Measurements from ENCODE around the gene IRGM. TPM values are rescaled to one million over a fixed set of nuclear protein-coding genes. Genes with fewer than 3 reads are reported as not detected.
A peak's percentile ranks its signal among the peaks of the same experiment; 100 is the strongest.
"Not testable (repeated sequence)": the region's sequence is repeated elsewhere in the genome, so short reads cannot be mapped to it uniquely, and the experiment has no call there.

Gene IRGM
- total RNA-seq, 1 experiment from 2014 or later: 0.13 TPM

DNA sequence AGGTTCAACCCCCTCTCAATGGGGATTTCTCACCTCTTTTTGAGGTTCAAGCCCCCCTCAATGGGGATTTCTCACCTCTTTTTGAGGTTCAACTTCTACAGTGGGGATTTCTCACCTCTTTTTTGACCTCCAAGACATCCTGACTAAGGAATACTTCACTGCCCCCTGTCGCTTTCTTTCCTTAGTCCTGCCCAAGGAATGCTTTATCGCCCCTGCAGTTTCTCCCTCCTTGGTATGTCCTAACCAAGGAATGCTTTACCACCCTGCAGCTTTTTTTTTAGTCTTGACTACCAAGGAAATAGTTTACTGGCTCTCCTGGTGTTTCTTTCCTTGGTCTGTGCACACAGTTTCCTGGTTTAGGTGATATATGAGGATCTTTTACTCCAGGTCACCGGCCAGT lies 9.6 kb upstream of the IRGM start:
- Histone ChIP-seq H3K18ac (ENCODE audit: insufficient read length, low read depth, low read length) (no peak overlapping the region), H3K79me1 (ENCODE audit: insufficient read depth, low read depth, low read length, poor library complexity, severe bottlenecking) (no peaks in the 10 kb centered on the region), H2BK5ac (ENCODE audit: insufficient read length, low read length) (no peak overlapping the region), H4K20me1 (ENCODE audit: control insufficient read depth, insufficient read depth, insufficient read length) (no peaks in the 10 kb centered on the region), H4K91ac (ENCODE audit: insufficient read length, low read depth, low read length) (no peak overlapping the region), H2BK12ac (ENCODE audit: insufficient read length, low read depth, low read length) (no peak overlapping the region), H4K5ac (ENCODE audit: insufficient read length, low read depth, low read length) (no peak overlapping the region), H3K23ac (ENCODE audit: insufficient read length, low read depth, low read length) (no peak overlapping the region), H3K23me2 (ENCODE audit: insufficient read length, low read depth, low read length, poor library complexity, severe bottlenecking) (no peaks in the 10 kb centered on the region), H3K56ac (ENCODE audit: insufficient read length, low read depth, low read length) (no peak overlapping the region), H3K4ac (ENCODE audit: low read depth, low read length) (no peak overlapping the region), H2BK120ac (ENCODE audit: low read depth, low read length, poor library complexity, severe bottlenecking) (no peak overlapping the region), H3K14ac (ENCODE audit: insufficient read depth, low read length) (no peak overlapping the region), H2BK15ac (ENCODE audit: low read depth, low read length) (no peak overlapping the region), H2BK20ac (ENCODE audit: low read depth, low read length, poor library complexity, severe bottlenecking) (no peak overlapping the region), H3T11ph (ENCODE audit: low read length) (no peak overlapping the region), H4K8ac (replicated peaks; ENCODE audit: insufficient read length, low read depth, low read length) (no peak overlapping the region), H3K27ac (ENCODE audit: insufficient read length, low read depth, low read length) (no peak overlapping the region), H3K4me2 (ENCODE audit: insufficient read depth, insufficient read length, low read length) (no peak overlapping the region), H3K79me2 (ENCODE audit: insufficient read depth, low read length) (no peaks in the 10 kb centered on the region), H3K9me3 (ENCODE audit: control insufficient read depth, low read depth, low read length) (no peaks in the 10 kb centered on the region), H2AFZ (ENCODE audit: low read length) (no peak overlapping the region), H2AK5ac (ENCODE audit: insufficient read length, low read length) (no peak overlapping the region), H3K27me3 (ENCODE audit: insufficient read depth, low read length) (no peaks in the 10 kb centered on the region), H3K9ac (ENCODE audit: extremely low read depth, insufficient read length, low read length) (no peak overlapping the region), H3K4me1 (ENCODE audit: insufficient read depth, low read length) (no peaks in the 10 kb centered on the region)
- Mint-ChIP-seq H3K27me3 (ENCODE audit: low read depth) (peaks cover 23% of the 10 kb centered on the region), H3K4me3 (no peak overlapping the region), H3K36me3 (ENCODE audit: insufficient read depth in 1 of 3, low read depth in 3 of 3) (peaks cover 0 to 10% (median 0%) of the 10 kb centered on the region in 3 experiments; a peak in 3 of 7 replicates), H3K4me1 (peaks cover 8 to 10% of the 10 kb centered on the region in 2 experiments; a peak in 3 of 4 replicates), H3K27ac (no peak overlapping the region), H3K9me3 (peaks cover 16 to 23% of the 10 kb centered on the region in 2 experiments)
- WGBS (ENCODE audit: extremely low coverage, insufficient read length, low lambda C conversion rate): no CpG with 5 or more reads among the region's 3 CpGs
- peak; percentile 84 for DNase-seq
- TF ChIP-seq, protein P1, sequence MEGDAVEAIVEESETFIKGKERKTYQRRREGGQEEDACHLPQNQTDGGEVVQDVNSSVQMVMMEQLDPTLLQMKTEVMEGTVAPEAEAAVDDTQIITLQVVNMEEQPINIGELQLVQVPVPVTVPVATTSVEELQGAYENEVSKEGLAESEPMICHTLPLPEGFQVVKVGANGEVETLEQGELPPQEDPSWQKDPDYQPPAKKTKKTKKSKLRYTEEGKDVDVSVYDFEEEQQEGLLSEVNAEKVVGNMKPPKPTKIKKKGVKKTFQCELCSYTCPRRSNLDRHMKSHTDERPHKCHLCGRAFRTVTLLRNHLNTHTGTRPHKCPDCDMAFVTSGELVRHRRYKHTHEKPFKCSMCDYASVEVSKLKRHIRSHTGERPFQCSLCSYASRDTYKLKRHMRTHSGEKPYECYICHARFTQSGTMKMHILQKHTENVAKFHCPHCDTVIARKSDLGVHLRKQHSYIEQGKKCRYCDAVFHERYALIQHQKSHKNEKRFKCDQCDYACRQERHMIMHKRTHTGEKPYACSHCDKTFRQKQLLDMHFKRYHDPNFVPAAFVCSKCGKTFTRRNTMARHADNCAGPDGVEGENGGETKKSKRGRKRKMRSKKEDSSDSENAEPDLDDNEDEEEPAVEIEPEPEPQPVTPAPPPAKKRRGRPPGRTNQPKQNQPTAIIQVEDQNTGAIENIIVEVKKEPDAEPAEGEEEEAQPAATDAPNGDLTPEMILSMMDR (conservative IDR thresholded peaks at IDR 0.05): no peak; the same call in 2 of the 3 replicates

DNA sequence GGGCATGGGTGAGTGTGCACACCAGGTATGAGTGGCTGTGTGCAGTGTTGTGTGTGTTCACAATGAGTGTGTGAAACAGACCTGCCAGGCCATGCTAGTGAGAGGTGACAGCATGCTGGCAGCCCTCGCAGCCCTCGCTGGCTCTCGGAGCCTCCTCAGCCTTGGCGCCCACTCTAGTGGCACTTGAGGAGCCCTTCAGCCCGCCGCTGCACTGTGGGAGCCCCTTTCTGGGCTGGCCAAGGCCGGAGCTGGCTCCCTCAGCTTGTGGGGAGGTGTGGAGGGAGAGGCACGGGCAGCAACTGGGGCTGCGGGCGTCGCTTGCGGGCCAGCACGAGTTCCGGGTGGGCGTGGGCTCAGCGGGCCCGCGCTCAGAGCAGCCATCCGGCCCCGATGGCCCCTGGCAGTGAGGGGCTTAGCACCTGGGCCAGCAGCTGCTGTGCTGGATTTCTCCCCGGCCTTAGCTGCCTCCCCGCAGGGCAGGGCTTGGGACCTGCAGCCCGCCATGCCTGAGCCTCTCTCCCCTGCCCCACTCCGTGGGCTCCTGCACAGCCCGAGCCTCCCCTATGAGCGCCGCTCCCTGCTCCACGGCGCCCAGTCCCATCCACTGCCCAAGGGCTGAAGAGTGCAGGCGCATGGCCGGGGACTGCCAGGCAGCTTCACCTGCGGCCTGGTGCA lies 999 bp upstream of the IRGM start:
- H4K8ac ChIP-seq (replicated peaks; ENCODE audit: insufficient read length, low read depth, low read length); H3K4ac ChIP-seq (ENCODE audit: low read depth, low read length); H4K5ac ChIP-seq (ENCODE audit: insufficient read length, low read depth, low read length); H3K9me3 ChIP-seq (ENCODE audit: control insufficient read depth, low read depth, low read length); H2BK20ac ChIP-seq (ENCODE audit: low read depth, low read length, poor library complexity, severe bottlenecking); H3K4me1 Mint-ChIP-seq; DNase-seq; H3K4me3 Mint-ChIP-seq; H2BK12ac ChIP-seq (ENCODE audit: insufficient read length, low read depth, low read length); H3K56ac ChIP-seq (ENCODE audit: insufficient read length, low read depth, low read length); H4K20me1 ChIP-seq (ENCODE audit: control insufficient read depth, insufficient read depth, insufficient read length); H3K79me1 ChIP-seq (ENCODE audit: insufficient read depth, low read depth, low read length, poor library complexity, severe bottlenecking); H3K14ac ChIP-seq (ENCODE audit: insufficient read depth, low read length); H2AK5ac ChIP-seq (ENCODE audit: insufficient read length, low read length); H3K4me1 ChIP-seq (ENCODE audit: insufficient read depth, low read length); H3K27me3 ChIP-seq (ENCODE audit: insufficient read depth, low read length); H3K27ac ChIP-seq (ENCODE audit: insufficient read length, low read depth, low read length); H2BK15ac ChIP-seq (ENCODE audit: low read depth, low read length); H2BK120ac ChIP-seq (ENCODE audit: low read depth, low read length, poor library complexity, severe bottlenecking); H3K18ac ChIP-seq (ENCODE audit: insufficient read length, low read depth, low read length); H3K9ac ChIP-seq (ENCODE audit: extremely low read depth, insufficient read length, low read length); H4K91ac ChIP-seq (ENCODE audit: insufficient read length, low read depth, low read length); H2BK5ac ChIP-seq (ENCODE audit: insufficient read length, low read length); H3K27ac Mint-ChIP-seq; H3K4me2 ChIP-seq (ENCODE audit: insufficient read depth, insufficient read length, low read length); H3K36me3 Mint-ChIP-seq (ENCODE audit: insufficient read depth in 1 of 3, low read depth in 3 of 3); H2AFZ ChIP-seq (ENCODE audit: low read length); H3K79me2 ChIP-seq (ENCODE audit: insufficient read depth, low read length); H3K23ac ChIP-seq (ENCODE audit: insufficient read length, low read depth, low read length); H3K23me2 ChIP-seq (ENCODE audit: insufficient read length, low read depth, low read length, poor library complexity, severe bottlenecking); H3K9me3 Mint-ChIP-seq; H3T11ph ChIP-seq (ENCODE audit: low read length): not testable (repeated sequence)
- H3K27me3 Mint-ChIP-seq (ENCODE audit: low read depth): peaks cover 22% of the 10 kb centered on the region
- WGBS (ENCODE audit: extremely low coverage, insufficient read length, low lambda C conversion rate): no CpG with 5 or more reads among the region's 32 CpGs
